ENCODE measurements around the gene EDDM13.

Gene EDDM13

DNA sequence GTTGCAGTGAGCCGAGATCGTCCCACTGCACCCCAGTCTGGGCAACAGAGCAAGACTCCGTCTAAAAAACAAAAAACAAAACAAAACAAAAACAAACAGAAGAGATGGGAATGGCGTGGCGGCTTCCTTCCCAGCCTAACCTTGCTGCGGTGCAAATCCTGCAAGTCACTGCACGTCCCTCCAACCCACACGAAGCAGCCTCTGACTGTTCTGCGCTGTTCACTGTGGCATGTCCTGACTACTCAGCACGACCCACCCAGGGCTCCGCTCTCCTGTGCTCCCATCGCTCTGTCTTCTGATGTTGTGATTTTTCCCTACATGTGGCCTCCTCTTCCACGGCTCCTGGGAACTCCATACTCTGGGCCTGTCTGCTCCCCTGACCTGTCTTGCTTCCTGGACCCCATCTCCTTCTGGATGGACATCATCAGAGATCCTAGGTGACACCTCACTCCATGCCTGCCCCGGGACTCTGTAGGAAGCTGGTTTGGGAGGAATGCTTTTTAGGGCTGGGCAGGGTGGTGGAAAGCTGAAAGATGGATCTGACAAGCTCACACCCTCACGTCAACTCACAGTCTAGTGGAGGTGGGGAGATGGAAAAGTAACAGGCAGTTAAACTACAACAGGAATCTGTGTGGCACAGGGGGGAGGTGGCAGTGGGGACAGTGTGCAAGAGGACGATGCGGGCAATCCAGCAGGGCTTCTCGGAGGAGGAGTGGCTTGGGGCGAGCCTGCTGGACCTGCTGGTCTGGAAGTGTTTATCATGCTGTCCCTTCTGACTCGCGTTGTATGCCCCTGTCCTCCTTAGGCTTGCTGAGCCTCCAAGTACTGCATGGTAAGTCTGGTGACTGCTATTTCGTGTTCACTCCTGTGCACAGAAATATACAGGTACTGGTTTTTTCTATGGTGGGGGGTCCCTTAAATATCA is 23.2 kb downstream of the EDDM13 start:
- H3K4me3 ChIP-seq (ENCODE audit: low read depth, low read length): no peak overlapping the region
- TF ChIP-seq, protein P1, sequence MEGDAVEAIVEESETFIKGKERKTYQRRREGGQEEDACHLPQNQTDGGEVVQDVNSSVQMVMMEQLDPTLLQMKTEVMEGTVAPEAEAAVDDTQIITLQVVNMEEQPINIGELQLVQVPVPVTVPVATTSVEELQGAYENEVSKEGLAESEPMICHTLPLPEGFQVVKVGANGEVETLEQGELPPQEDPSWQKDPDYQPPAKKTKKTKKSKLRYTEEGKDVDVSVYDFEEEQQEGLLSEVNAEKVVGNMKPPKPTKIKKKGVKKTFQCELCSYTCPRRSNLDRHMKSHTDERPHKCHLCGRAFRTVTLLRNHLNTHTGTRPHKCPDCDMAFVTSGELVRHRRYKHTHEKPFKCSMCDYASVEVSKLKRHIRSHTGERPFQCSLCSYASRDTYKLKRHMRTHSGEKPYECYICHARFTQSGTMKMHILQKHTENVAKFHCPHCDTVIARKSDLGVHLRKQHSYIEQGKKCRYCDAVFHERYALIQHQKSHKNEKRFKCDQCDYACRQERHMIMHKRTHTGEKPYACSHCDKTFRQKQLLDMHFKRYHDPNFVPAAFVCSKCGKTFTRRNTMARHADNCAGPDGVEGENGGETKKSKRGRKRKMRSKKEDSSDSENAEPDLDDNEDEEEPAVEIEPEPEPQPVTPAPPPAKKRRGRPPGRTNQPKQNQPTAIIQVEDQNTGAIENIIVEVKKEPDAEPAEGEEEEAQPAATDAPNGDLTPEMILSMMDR (IDR thresholded peaks at IDR 0.05; ENCODE audit: insufficient read depth, low read depth, low read length, missing control alignments): no peak
- DNase-seq (ENCODE audit: low read depth): no peak

GRCh38 chr19:56297010-56297409 is 24.5 kb downstream of the EDDM13 start:
- TF ChIP-seq, protein P1 (IDR thresholded peaks at IDR 0.05; ENCODE audit: insufficient read depth, low read depth, low read length, missing control alignments): no peak
- no peak overlapping the region for H3K4me3 ChIP-seq (ENCODE audit: low read depth, low read length)
- no peak for DNase-seq (ENCODE audit: low read depth)

DNA sequence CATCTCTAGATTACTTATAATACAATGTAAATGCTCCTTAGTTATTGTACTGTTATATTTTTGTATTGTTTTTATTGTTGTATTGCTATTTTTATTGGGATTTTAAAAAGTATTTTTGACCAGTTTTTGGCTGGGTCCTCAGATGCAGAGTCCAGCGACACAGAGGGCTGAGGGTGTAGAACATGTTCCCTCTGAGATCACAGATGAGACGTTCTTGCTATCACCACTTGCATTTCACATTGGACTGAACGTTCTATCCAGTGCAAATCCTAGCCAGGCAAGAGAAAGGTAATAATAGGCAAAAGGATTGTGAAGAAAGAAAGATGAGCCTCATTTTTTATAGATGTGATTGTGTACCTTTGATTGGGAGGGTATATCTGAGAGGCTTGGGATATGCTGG is 27.1 kb downstream of the EDDM13 start:
- TF ChIP-seq, protein P1 (IDR thresholded peaks at IDR 0.05; ENCODE audit: insufficient read depth, low read depth, low read length, missing control alignments): no peak
- no peak for DNase-seq (ENCODE audit: low read depth)
- H3K4me3 ChIP-seq (ENCODE audit: low read depth, low read length): no peak overlapping the region

GRCh38 chr19:56301155-56301554 is 28.6 kb downstream of the EDDM13 start:
- no peak overlapping the region for H3K4me3 ChIP-seq (ENCODE audit: low read depth, low read length)
- no peak for DNase-seq (ENCODE audit: low read depth)
- TF ChIP-seq, protein P1 (IDR thresholded peaks at IDR 0.05; ENCODE audit: insufficient read depth, low read depth, low read length, missing control alignments): no peak

- TF ChIP-seq, protein P1 (IDR thresholded peaks at IDR 0.05; ENCODE audit: insufficient read depth, low read depth, low read length, missing control alignments): no peak
- H3K4me3 ChIP-seq (ENCODE audit: low read depth, low read length): no peak overlapping the region
- no peak for DNase-seq (ENCODE audit: low read depth)
These were observed 29.5 kb downstream of the EDDM13 start for GRCh38 chr19:56301886-56302620.

- TF ChIP-seq, protein P1 (IDR thresholded peaks at IDR 0.05; ENCODE audit: insufficient read depth, low read depth, low read length, missing control alignments): no peak
- H3K4me3 ChIP-seq (ENCODE audit: low read depth, low read length): no peak overlapping the region
These were observed 31.7 kb downstream of the EDDM13 start for GRCh38 chr19:56304243-56304642.

More at GRCh38 chr19:56304243-56304642, 31.7 kb downstream of the EDDM13 start:
- DNase-seq (ENCODE audit: low read depth): no peak
